Brain microvascular endothelial cell (primary cell): Measurements from ENCODE around the gene AXL.
A peak's percentile ranks its signal among the peaks of the same experiment; 100 is the strongest.
"Not testable (repeated sequence)": the region's sequence is repeated elsewhere in the genome, so short reads cannot be mapped to it uniquely, and the experiment has no call there.

Experiments
- DNase-seq: peaks from one replicate; pipeline ENCODE4 v3.0.0-alpha.2; 2020
- H3K27ac ChIP-seq: fragments of 250-450 bp; sonication (Bioruptor Pico); 2 replicates; pipeline ENCODE4 v1.5.1; 2020; ENCODE audit warnings: mild to moderate bottlenecking, moderate library complexity
- H3K27me3 ChIP-seq: fragments of 250-450 bp; sonication (Bioruptor Pico); replicated peaks from 2 replicates; pipeline ENCODE4 v1.5.1; 2020; ENCODE audit warnings: mild to moderate bottlenecking
- H3K36me3 ChIP-seq: fragments of 250-450 bp; sonication (Bioruptor Pico); replicated peaks from 2 replicates; pipeline ENCODE4 v1.5.1; 2020; ENCODE audit warnings: mild to moderate bottlenecking
- H3K4me3 ChIP-seq: 2 replicates; pipeline ENCODE4 v1.5.1; 2011; ENCODE audit warnings: low read depth, mild to moderate bottlenecking, control low read depth, low read length, moderate library complexity
- in situ Hi-C: cut with HindIII; loops from 2 replicates; pipeline ENCODE4 v1.10.0; 2017; ENCODE audit warnings: low sequenced_read_pairs, low pct_ligation_motif_present
- TF ChIP-seq, protein P1 (sequence below): IDR thresholded peaks from 2 replicates; pipeline ENCODE4 v1.5.1; 2011; ENCODE audit warnings: low read depth, mild to moderate bottlenecking, moderate library complexity, low read length, control low read depth, inconsistent platforms; ENCODE audit errors: missing control alignments

AXL gene

DNA sequence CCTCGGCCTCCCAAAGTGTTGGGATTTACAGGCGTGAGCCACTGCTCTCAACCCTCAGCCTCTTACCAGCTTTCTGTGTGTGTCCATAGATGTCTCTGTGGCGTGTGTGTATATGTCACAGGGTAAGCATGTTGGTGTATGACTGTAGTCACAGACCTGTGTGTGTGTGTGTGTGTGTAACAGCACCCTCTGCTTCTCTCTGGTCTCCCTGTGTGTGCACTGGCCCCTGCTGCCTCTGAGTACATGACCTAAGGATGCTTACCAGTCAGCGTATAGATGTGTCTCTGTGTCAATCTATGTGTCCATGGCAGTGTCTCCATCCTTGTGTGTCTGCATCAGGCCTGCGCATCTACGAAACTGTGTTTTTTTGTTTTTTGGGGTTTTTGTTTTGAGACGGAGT lies 5.6 kb downstream of the AXL start:
- peaks cover 35% of the 10 kb centered on the region for H3K36me3 ChIP-seq
- no peaks in the 10 kb centered on the region for H3K27me3 ChIP-seq
- no peak for DNase-seq
- TF ChIP-seq, protein P1, sequence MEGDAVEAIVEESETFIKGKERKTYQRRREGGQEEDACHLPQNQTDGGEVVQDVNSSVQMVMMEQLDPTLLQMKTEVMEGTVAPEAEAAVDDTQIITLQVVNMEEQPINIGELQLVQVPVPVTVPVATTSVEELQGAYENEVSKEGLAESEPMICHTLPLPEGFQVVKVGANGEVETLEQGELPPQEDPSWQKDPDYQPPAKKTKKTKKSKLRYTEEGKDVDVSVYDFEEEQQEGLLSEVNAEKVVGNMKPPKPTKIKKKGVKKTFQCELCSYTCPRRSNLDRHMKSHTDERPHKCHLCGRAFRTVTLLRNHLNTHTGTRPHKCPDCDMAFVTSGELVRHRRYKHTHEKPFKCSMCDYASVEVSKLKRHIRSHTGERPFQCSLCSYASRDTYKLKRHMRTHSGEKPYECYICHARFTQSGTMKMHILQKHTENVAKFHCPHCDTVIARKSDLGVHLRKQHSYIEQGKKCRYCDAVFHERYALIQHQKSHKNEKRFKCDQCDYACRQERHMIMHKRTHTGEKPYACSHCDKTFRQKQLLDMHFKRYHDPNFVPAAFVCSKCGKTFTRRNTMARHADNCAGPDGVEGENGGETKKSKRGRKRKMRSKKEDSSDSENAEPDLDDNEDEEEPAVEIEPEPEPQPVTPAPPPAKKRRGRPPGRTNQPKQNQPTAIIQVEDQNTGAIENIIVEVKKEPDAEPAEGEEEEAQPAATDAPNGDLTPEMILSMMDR = no peak
- H3K27ac ChIP-seq = peak overlapping the region; percentile 97
- H3K4me3 ChIP-seq = no peak overlapping the region
- in situ Hi-C loops = no loop called here

DNA sequence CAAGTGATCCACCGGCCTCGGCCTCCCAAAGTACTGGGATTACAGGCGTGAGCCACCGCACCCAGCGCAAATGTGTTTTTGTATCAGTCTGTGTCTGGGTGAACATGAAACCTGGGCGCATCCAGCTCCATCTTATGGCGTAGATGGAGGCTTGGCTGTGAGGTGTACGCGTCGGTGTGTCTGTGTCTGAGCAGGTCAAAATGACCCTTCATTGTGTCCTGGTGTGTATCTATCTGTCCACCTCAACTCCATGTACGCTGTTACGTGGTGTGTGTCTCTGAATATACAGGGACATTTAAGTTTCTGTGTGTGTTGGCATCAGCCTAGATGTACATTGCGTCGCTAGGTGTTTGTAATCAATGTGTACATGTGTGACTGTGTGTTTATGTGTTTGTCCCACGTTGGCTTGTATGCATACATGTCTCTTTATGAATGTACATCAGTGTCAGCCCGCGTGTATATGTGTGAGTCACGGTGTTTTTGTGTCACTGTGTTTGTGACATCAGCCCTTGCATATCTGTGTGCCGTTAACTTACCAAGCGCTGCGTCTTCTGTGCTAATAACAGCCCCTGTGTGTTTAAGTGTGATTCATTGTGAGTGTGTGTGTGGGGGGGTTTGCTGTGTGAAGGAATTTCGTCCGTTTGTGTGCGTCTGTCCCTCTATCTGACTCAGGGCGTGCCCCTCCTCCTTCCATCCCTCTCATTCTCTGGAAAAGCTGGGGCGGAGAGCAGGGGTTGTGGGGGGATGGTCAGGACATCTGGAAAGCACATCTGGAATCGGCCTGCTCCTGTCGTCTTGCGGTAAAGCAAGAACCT lies 6.4 kb downstream of the AXL start:
- peak overlapping the region; percentile 37 for H3K4me3 ChIP-seq
- peak overlapping the region; percentile 97 for H3K27ac ChIP-seq
- DNase-seq = peak; percentile 99
- TF ChIP-seq, protein P1 = no peak
- in situ Hi-C loops = no loop called here
- H3K36me3 ChIP-seq = peaks cover 35% of the 10 kb centered on the region
- no peaks in the 10 kb centered on the region for H3K27me3 ChIP-seq

DNA sequence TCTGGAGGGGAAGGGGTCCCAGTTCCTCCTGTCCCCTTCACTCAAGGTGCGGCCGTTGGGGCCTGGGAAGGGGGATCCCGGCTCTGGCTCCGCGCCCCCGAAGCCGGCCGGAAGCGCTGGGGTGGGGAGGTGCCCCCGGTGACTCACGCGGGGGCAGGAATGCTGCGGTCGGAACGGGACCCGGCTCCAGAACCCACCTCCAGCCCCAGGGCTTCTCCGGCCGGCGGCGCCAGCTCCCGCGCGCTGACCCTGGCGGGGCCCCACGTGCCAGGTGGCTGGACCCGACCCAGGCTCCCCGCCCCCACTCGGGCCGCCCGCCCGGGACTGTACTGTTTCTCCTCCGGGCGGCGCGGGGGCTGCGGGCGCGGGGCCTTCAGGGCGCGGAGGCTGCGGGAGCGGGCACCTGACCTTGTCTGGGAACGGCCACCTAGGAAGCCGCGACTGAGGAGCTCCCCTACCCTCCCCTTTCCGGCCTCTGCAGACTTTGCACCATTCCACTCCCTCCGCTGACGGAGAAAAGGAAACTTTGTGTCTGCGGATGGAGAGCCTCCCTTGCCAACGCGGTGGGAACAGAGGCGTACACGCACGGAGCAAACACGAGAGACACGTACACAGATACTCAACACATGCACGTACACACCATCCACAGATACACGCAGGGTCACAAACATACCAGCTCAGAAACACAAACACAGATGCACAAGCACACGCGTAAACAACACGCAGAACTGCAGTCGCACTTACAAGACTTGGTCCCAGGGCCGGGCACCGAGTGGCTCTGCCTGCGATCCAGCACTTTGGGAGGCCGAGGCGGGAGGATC lies 7.2 kb downstream of the AXL start:
- DNase-seq = peak; percentile 66
- no peaks in the 10 kb centered on the region for H3K27me3 ChIP-seq
- TF ChIP-seq, protein P1 = no peak
- peak overlapping the region; percentile 37 for H3K4me3 ChIP-seq
- in situ Hi-C loops = no loop called here
- peak overlapping the region; percentile 97 for H3K27ac ChIP-seq
- H3K36me3 ChIP-seq = peaks cover 35% of the 10 kb centered on the region

DNA sequence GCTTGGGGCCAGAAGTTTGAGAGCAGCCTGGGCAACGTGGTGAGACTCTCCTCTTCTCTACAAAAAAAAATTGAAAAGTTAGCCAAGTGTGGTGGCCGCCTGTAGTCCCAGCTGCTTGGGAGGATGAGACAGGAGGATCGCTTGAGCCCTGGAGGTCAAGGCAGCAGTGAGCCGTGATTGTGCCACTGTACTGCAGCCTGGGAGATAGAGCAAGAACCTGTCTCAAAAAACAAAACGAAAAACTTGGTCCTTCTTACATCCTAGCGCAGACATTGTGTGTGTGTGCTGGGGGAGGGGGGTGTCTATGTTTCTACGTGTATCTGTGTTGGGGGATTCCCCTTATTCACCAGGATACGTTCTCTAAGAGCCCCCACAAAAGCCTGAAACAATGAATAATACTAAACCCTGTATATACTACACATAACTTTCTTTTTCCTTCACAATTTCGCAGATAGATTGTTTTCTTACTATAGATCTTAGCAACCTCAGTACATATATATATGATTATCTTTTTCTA lies 7.9 kb downstream of the AXL start:
- DNase-seq = no peak
- H3K36me3 ChIP-seq = peaks cover 29% of the 10 kb centered on the region
- TF ChIP-seq, protein P1 = no peak
- H3K4me3 ChIP-seq = peak overlapping the region; percentile 31
- in situ Hi-C loops = no loop called here
- peak overlapping the region; percentile 97 for H3K27ac ChIP-seq
- no peaks in the 10 kb centered on the region for H3K27me3 ChIP-seq

DNA sequence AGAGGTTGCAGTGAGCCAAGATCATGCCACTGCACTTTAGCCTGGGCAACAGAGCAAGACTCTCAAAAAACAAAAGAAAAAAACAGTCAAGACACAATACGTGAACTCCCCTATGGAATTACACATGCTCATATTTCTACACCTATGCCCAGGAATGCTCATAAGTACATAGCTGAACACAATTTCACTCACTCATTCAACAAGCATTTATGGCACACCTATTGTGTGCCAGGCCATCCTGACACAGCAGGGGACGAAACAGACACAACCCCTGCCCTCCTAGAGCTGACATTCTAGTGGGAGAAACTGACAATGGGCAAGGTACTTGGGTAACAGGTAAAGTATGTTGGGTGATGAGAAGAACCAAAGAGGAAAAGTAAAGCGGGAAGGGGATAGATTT lies 9.5 kb downstream of the AXL start:
- Histone ChIP-seq H3K27me3 (no peaks in the 10 kb centered on the region), H3K36me3 (peaks cover 31% of the 10 kb centered on the region), H3K27ac (no peak overlapping the region), H3K4me3 (no peak overlapping the region)
- DNase-seq = no peak
- TF ChIP-seq, protein P1 = no peak
- in situ Hi-C loops = no loop called here

DNA sequence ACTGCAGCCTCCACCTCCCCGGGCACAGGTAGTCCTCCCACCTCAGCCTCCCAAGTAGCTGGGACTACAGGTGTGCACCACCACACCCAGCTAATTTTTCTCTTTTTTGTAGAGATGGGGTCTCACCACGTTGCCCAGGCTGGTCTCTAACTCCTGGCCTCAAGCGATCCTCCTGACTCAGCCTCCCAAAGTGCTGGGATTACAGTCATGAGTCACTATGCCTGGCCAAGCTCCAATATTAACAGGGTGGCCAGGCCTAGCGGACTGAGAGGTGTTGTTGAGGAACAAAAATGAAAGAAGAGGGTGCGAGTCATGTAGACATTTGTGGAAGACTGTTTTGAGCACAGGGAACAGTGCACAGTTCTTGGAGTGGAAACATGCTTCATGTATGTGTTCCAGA lies 10.3 kb downstream of the AXL start:
- H3K4me3 ChIP-seq, H3K27me3 ChIP-seq, H3K27ac ChIP-seq, in situ Hi-C loops: not testable (repeated sequence)
- peak; percentile 35 for DNase-seq
- peaks cover 39% of the 10 kb centered on the region for H3K36me3 ChIP-seq
